Skin of body (tissue), 2 donors: ENCODE data around the gene NDUFS6. TPM values are rescaled to one million over a fixed set of nuclear protein-coding genes. Genes with fewer than 3 reads are reported as not detected.
"Not testable (repeated sequence)": the region's sequence is repeated elsewhere in the genome, so short reads cannot be mapped to it uniquely, and the experiment has no call there.

Experiments used
- DNase-seq: peaks from one replicate; lab custom pipeline; 2025; lab: John Stamatoyannopoulos, UW
- total RNA-seq: library from RNA; depleted of rRNA; stranded (reverse); fragments of >200 nt; gene quantifications from one replicate; pipeline ENCODE4 v1.2.3, GENCODE V29; 2014

Gene NDUFS6
- total RNA-seq, 1 donor from 2014 or later: 17.6 TPM

DNA sequence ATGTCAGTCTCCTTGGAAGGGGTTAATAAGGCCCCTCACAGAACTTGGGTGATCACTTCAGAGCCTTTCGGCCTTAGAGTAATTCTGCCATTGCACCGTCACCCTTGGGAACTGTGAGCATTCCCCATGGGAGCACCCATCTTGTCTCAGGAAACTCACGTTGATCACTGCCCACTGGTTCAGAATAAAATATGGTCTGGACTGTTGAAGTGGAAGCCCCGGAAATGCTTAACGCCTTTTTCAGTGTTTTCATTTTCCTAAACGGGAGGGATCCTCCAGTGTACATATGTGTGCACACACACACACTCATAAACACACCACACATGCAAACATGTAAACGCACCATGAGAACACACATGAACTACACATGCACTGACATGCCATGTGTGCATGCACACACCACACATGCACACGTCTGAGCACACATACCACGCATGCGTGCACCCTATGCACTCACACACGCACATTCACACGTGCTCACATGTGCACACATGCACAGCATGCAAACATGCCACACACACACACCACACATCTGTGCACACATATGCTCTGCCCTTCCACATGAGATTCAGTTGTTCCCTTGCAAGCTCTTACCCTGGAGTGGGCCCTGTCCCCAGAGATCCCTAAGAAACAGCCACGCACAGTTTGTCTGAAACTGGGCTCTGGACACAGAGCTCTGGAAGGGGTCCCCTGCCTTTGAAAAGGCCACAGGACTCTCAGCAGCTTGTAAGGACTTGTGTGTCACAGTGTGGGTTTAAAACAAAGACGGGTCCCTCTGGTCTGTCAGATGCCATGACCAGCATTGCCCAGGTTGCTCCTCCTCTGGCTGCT, 18.6 kb upstream of the NDUFS6 start:
- no peak for DNase-seq

DNA sequence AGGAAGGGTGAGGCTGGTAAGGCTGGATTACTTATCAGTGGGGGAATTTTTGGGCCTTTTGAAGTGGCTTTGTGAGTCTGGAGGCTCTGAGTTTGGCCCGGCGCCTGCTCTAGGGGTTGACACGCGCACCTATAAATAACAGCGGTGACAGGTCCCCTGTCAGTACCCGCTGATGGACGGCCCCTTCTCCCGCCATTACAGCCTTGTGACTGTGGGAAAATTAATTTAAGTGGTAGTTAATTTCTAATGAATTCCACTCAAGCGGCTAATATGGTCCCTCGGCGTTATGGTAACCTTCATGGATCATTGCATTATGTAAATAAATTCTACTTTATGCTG, 18.0 kb upstream of the NDUFS6 start:
- DNase-seq: no peak

DNA sequence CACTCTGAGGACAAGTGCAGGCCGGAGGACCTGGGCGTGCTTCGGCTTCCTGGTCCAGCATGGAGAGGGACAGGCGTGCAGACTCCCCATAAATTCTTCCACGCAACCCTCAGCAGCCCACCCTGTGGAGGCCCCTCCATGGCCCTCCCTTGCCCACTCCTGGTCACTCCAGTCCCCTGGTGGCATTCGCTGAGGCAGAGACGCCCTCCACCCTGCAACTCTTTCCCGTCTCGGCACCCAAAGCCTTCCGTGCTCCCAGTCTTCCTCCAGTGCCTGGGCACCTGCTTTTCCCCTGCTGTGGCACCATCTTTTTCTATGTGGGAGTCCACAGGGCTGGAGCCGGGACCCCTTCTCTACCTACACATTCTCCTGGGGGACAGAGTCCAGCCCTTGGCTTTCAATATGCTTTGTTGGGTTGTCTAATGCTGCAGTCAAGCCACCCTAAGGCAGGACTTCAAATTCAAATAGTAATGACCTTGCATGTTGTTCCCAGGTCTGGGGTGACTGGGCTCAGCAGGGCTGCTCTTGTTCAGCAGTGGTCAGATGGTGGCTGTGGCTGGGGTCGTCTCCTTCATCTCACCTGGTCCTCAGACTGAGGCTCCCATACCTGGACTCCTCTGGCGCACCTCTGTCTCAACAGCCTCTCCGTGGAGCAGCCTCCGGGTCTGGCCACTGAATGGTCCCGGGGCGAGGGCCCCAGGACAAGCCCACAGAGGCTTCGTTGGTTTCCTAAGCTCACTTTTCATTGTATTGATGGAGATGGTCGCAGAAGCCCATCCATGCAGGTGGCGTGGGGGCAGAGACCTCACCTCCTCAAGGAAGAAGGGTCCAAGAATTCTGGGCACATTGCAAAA, 16.8 kb upstream of the NDUFS6 start:
- no peak for DNase-seq

DNA sequence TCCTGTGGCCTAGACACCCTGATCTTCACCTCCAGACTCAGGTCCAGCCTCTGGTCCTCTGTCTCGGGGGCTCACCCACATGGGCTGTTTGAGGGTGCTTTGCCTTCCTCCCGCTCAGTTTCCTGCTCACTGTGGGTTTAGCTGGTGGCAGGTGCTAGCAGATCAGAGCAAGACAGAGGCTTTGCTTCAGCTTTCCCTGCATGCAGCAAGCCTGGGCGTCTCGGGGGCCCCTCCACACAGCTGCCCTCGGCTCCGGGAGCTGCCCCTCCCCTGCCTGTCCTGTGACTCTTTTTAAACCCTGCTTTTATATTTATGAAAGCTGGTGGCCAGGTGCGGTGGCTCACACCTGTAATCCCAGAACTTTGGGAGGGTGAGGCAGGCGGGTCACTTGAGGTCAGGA, 16.1 kb upstream of the NDUFS6 start:
- no peak for DNase-seq

- no peak for DNase-seq
These were observed 15.2 kb upstream of the NDUFS6 start for GRCh38 chr5:1785984-1786383.

- no peak for DNase-seq
These were observed 14.4 kb upstream of the NDUFS6 start for GRCh38 chr5:1786621-1787471.

DNA sequence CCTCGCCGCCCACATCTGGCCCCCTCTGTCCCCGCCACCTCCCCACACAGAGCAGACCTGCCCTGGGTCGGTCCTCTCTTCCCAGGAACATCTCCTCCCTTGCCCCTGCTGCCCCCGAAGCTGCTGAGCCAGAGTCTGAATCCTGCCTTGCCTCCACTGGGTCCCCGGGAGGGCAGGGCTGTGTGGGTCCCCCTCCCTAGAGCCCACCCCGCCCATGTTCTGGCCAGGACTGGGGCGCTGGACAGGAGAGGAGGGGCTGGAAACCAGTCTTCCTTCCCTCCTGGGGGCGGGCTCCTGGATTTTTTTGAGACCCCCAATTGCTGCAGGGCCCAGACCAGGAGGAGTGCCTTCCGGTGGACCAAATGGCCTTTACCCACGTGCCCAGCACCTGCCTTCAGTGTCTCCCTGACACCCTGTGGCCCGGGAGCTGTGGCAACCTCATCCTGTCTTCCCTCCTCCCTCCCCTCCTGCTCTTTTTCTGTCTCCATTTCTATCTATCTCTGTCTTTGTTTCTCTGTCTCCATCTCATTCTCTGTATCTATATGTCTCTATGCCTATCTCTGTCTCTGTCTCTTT, 13.6 kb upstream of the NDUFS6 start:
- no peak for DNase-seq

- no peak for DNase-seq
These were observed 13.0 kb upstream of the NDUFS6 start for GRCh38 chr5:1788200-1788599.

DNA sequence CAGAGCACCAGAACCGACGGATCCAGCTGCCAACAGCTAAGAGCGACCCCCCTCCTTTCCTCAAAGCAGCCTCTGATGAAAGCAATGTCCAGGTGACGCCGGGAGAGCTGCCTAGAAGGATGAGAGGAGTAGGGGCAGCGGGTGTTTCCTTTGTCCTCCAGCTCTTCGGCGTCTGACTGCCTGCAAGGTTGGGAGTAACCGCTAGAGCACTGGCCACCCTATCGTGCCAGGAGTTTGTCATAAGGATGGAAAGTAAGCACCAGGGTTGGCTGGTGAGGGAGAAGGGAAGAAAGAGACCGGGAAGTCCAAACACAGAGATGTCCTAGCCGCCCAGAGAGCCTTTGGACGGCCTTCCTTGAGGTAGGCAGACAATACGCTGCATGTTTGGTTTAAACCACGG, 12.4 kb upstream of the NDUFS6 start:
- no peak for DNase-seq

- DNase-seq: not testable (repeated sequence)
These were observed 11.8 kb upstream of the NDUFS6 start for GRCh38 chr5:1789438-1789833.

GRCh38 chr5:1789834-1790471, 11.3 kb upstream of the NDUFS6 start:
- peak; percentile 76 for DNase-seq

DNA sequence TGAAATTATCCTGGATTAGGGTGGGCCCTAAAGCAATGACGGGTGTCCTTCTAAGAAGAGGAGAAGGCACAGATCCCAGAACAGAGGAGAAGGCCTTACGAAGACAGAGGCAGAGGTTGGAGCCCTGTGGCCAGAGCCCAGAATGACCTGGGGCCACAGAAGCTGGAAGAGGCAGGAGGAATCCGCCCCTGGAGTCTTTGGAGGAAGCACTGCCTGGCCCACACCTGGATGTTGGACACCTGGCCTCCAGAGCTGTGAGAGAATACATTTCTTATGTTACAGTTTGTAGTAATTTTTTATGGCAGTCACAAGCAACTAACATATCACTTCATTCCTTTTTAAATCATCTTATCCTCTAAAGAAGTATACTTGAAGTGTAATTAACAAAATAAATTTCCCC, 10.0 kb upstream of the NDUFS6 start:
- no peak for DNase-seq

DNA sequence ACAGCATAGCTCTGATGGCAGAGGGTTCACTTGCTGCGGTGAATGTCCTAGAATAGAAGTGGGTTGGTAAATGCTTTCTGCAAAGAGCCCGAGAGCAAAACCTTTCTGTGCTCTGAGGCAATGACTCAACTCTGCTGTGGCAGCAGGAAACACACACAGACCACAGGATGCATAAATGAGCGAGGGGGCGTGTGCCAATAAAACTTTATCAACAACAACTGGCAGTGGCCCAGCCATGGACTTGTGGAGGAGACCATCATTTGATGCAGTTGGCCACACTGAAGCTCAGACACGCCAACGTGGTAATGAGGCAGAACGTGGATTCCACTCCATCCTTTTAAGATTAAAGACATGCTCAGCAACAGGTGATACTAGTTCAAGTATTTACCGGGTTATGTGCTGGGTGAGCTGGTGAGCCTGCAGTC, 8.4 kb upstream of the NDUFS6 start:
- DNase-seq: no peak

DNA sequence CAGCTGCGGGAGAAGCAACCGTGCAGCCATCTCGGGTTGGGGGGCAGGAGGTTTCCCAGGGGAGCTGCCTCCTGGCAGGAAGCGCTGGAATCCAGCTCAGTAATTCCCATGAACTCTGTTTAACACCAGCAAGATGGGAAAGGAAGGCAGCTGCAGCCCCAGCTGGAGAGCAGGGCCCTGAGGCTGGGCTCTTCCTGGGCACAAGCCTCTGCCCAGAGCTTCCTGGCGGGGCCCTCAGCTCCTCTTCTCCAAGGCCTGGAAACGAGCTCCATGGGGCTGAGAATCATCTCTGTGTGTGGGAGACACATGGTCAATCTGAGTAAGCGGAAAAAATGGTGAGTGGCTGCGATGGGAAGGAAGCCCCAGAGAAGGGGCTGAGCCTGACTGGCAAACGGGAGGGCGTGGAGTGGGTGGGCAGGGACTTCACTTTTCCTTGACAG, 7.9 kb upstream of the NDUFS6 start:
- peak; percentile 12 for DNase-seq

DNA sequence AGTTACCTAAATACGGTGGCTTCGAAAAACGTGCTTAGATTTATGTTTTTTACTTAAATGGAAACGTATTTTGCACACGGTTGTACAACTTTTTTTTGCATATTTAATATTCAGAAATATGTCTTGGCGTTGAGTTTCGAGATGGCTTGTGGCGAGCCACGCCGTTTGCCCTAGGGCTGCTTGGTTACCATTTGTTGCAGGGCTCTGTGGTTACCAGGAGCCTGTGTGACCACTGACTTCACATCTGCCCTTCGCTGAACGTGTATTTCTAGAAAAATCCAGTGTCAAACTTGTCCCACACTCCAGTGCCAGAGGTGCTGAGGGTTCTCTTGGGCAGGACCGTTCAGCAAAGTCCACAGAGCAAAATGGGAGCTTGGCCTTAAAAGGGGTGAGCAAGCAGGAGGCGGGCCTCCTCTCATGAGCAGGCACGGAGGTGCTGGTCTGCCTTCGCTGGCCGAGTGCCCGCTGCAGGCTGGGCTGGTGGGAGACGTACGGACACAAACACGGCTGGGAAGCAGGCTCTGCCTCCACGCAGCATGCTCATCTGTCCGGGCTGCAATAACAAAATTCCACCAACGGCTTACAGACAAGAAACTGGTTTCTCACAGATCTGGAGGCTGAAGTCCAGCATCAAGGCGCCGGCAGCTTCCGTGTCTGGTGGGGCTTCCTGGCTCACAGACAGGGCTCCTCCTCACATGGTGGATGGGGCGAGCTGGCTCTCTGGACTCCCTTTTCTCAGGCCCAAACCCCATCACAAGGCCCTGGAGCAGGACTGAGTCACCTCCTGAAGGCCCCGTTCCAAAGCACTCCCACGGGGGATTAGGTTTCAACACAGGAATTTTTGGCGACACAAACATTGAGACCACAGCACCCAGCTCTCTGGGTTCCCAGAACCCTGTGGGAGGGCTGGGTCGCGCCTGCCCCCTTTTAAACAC, 7.0 kb upstream of the NDUFS6 start:
- DNase-seq: no peak

DNA sequence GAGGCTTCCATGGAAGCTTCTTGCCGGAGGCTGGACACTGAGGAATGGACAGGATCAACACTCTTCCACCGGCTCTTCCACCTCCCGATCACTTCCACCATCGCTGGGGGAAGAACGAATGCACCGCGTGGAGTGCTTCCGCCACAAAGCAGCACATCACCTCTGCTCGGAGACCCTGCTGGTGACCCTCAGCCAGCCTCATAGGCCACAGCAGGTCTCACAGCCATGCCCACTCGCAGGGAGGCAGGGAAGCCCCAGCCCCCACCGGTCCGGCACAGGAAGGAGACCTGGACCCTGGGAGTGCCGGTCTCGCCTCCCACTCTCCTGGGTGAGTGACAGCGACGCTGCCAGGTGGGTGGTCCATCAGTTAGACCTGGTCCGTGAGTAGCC, 6.3 kb upstream of the NDUFS6 start:
- DNase-seq: no peak

GRCh38 chr5:1795506-1795905, 5.7 kb upstream of the NDUFS6 start:
- DNase-seq: no peak

- no peak for DNase-seq
These were observed 5.3 kb upstream of the NDUFS6 start for GRCh38 chr5:1795931-1796330.

DNA sequence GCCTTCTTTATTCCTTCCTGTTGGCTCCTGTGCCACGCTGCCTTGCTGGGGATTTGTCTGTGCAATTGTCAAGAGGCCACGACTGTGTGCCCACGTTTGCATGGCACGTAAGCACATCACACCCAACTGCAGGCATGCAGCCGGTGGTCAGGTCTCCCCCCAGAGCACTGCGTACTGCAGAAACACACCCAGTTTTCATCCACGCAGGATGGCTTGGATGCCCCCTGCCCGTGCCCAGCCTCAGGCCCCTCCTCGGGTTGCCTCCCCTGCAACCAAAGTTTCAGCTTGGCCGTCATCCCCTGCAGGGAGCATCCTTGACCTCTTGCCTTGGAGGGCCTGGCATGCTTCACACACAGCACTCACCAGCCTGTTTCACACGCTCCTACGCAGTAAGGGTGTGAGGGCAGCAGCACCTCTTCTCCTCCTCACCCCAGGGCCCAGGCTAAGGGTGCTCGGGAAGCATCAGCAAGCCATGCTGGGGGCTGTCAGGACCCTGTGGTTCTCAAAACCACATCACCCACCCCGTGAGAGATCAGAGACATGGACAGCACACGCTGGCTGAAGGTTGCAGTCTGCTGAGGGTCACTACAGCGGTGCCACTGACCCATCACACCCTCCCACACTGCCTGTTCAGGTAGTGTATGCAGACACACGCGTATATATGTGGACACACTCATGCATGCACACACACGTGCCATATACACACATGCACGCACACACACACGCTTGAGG, 4.7 kb upstream of the NDUFS6 start:
- DNase-seq: no peak
